Measurements from ENCODE around the gene SLC11A1. TPM values are rescaled to one million over a fixed set of nuclear protein-coding genes. Genes with fewer than 3 reads are reported as not detected.

The SLC11A1 gene
- total RNA-seq, 2 donors from 2014 or later: 122 to 190 TPM

DNA sequence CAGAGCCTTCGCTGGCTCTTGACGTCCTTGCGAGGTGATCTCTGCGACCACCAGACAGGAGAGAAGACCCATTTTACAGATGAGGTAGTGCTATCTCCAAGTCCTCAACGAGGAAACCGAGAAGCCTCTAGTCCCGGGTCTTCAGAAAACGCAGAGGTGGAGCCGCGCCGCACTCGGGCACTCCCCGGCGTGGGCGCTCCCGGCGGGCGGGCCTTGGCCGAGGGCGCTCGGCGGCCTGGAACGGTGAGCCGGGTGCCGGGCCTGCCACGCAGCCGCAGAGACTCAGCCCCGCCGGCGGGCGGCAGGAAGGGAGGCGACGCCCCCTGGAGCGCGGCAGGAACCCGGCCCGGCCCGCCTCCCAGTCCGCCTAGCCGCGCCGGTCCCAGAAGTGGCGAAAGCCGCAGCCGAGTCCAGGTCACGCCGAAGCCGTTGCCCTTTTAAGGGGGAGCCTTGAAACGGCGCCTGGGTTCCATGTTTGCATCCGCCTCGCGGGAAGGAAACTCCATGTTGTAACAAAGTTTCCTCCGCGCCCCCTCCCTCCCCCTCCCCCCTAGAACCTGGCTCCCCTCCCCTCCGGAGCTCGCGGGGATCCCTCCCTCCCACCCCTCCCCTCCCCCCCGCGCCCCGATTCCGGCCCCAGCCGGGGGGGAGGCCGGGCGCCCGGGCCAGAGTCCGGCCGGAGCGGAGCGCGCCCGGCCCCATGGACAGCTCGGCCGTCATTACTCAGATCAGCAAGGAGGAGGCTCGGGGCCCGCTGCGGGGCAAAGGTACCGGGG is 17.5 kb downstream of the SLC11A1 start, which contains the start of gene CTDSP1:
TSS of gene CTDSP1 (plus strand) at position 478 of the 776 bp plus-strand sequence. CDS start at position 701, 223 bp downstream.
- Histone ChIP-seq H3K9me3 (no peaks in the 10 kb centered on the region), H3K27me3 (replicated peaks; ENCODE audit: insufficient read depth) (no peaks in the 10 kb centered on the region), H3K36me3 (peaks cover 30% of the 10 kb centered on the region), H3K27ac (peak within 1 kb of the TSS; percentile 99 to 100), H3K4me3 (peak within 1 kb of the TSS; percentile 79), H3K4me1 (ENCODE audit: control insufficient read depth in 1 of 2, low read depth in 2 of 2) (peaks cover 15 to 44% of the 10 kb centered on the region in 2 donors)
- peak; percentile 32 for ATAC-seq (ENCODE audit: insufficient number of reproducible peaks, low FRiP score, low read depth)
- TF ChIP-seq, protein P1, sequence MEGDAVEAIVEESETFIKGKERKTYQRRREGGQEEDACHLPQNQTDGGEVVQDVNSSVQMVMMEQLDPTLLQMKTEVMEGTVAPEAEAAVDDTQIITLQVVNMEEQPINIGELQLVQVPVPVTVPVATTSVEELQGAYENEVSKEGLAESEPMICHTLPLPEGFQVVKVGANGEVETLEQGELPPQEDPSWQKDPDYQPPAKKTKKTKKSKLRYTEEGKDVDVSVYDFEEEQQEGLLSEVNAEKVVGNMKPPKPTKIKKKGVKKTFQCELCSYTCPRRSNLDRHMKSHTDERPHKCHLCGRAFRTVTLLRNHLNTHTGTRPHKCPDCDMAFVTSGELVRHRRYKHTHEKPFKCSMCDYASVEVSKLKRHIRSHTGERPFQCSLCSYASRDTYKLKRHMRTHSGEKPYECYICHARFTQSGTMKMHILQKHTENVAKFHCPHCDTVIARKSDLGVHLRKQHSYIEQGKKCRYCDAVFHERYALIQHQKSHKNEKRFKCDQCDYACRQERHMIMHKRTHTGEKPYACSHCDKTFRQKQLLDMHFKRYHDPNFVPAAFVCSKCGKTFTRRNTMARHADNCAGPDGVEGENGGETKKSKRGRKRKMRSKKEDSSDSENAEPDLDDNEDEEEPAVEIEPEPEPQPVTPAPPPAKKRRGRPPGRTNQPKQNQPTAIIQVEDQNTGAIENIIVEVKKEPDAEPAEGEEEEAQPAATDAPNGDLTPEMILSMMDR (IDR thresholded peaks at IDR 0.05): no peak
- peak; percentile 88 for DNase-seq (ENCODE audit: low spot score)

DNA sequence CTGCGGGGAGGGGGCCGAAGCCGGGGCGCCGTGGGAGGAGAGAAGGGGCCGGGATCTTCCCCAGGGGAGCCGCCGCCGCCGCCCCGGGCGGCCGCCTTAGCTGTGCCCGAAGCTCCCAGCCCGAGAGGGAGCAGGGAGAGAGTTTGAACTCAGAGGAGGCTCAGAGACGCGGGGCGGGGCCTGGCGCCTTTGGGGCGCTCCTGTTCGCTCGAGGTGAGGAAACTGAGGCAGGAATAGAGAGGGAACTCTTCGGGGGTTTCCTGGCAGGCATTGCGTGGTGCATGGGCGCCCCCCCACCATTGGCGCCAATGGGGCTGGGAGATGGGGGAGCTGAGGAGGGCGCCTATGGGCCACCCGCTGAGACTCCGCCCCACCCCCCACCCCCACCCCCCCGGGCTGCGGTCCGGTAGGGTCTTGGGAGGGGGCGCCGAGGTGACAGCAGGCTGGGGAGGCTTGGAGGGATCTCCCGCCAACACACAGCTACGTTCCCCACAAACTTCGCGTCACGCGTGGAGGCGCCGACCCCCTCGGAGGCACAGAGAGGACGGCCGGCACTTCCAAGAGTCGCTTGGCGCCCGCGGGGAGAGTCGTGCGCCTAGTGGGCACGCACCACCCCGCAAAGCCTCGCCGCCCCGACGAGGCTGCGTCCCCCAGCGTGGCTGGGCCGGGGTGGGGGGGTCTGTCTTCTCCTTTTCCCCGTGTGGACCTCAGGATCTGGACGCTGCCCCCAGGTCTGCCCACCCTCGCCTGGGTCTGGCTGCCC is 18.3 kb downstream of the SLC11A1 start:
- TF ChIP-seq, protein P1 (IDR thresholded peaks at IDR 0.05): no peak
- peak overlapping the region; percentile 99 for H3K27ac ChIP-seq
- H3K27me3 ChIP-seq (replicated peaks; ENCODE audit: insufficient read depth): no peaks in the 10 kb centered on the region
- H3K9me3 ChIP-seq: no peaks in the 10 kb centered on the region
- peak overlapping the region; percentile 79 for H3K4me3 ChIP-seq
- peaks cover 33% of the 10 kb centered on the region for H3K36me3 ChIP-seq
- H3K4me1 ChIP-seq (ENCODE audit: control insufficient read depth in 1 of 2, low read depth in 2 of 2): peaks cover 14 to 51% of the 10 kb centered on the region in 2 donors
- DNase-seq (ENCODE audit: low spot score) (no peak), ATAC-seq (ENCODE audit: insufficient number of reproducible peaks, low FRiP score, low read depth) (no peak)

DNA sequence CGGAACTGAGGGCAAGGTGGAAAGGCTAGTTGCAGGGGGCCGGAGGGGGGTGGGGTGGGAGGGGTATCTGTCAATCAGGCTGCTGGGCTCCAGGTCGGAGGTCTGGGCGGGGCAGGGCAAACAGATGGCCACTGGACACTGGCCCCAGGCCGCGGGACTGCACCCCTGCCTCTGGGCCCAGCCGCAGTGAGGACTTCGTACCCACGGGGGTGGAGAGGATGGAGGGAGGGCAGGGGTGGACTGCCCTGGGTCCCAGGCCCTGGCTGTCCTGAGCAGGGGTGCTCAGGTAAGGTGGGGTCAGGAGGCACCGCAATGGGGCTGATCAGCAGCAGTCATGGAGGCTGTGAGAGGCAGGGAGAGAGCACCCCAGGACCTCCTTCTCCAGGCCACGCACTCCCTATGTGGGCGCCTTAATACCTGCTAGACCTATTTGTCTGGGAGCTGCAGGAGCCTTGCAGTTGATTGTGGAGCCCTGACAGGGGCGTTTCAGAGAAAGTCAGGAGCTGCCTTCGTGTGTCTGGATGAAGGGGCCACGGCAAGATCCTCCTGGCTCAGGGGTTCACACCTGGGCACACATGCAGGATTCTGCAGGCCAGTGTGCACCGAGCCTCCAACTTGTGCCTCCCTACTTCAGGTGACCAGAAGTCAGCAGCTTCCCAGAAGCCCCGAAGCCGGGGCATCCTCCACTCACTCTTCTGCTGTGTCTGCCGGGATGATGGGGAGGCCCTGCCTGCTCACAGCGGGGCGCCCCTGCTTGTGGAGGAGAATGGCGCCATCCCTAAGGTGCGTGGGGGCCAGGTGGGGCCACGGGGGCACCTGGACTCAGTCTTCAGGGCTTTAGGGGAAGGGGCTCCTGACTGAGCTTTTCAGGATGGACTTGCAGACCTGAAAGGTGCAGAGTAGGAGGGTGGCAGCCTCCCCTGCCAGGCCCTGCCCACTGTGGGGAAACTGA is 19.1 kb downstream of the SLC11A1 start:
- TF ChIP-seq, protein P1 (IDR thresholded peaks at IDR 0.05): no peak
- H3K4me3 ChIP-seq: peak overlapping the region; percentile 79
- no peak for ATAC-seq (ENCODE audit: insufficient number of reproducible peaks, low FRiP score, low read depth)
- no peaks in the 10 kb centered on the region for H3K9me3 ChIP-seq
- no peak for DNase-seq (ENCODE audit: low spot score)
- peak overlapping the region; percentile 99 for H3K27ac ChIP-seq
- peaks cover 16 to 53% of the 10 kb centered on the region in 2 donors for H3K4me1 ChIP-seq (ENCODE audit: control insufficient read depth in 1 of 2, low read depth in 2 of 2)
- peaks cover 33% of the 10 kb centered on the region for H3K36me3 ChIP-seq
- no peaks in the 10 kb centered on the region for H3K27me3 ChIP-seq (replicated peaks; ENCODE audit: insufficient read depth)

DNA sequence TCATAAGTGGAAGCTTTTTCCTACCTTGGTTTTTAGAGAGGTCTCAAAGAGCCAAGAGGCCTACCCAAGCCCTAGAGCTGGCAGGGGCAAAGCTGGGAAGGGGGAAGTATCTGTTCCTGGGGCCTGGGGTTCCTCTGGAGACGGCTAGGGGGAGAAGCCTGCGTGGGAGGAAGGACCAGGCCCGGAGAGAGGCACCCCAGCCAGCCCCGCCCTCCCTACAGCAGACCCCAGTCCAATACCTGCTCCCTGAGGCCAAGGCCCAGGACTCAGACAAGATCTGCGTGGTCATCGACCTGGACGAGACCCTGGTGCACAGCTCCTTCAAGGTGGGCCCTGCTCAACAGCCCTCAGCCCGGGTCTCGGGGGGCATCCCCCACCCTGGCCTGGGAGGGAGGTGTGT is 19.8 kb downstream of the SLC11A1 start:
- peaks cover 33% of the 10 kb centered on the region for H3K36me3 ChIP-seq
- no peaks in the 10 kb centered on the region for H3K27me3 ChIP-seq (replicated peaks; ENCODE audit: insufficient read depth)
- H3K4me1 ChIP-seq (ENCODE audit: control insufficient read depth in 1 of 2, low read depth in 2 of 2): peaks cover 16 to 57% of the 10 kb centered on the region in 2 donors
- H3K4me3 ChIP-seq: peak overlapping the region; percentile 79
- H3K9me3 ChIP-seq: no peaks in the 10 kb centered on the region
- H3K27ac ChIP-seq: peak overlapping the region; percentile 64 to 65
- no peak for ATAC-seq (ENCODE audit: insufficient number of reproducible peaks, low FRiP score, low read depth)
- TF ChIP-seq, protein P1 (IDR thresholded peaks at IDR 0.05): no peak
- DNase-seq (ENCODE audit: low spot score): no peak
